Hepatocyte (in vitro differentiated cells): Measurements from ENCODE around the gene PNCK. TPM values are rescaled to one million over a fixed set of nuclear protein-coding genes. Genes with fewer than 3 reads are reported as not detected.
A peak's percentile ranks its signal among the peaks of the same experiment; 100 is the strongest.
"Not testable (repeated sequence)": the region's sequence is repeated elsewhere in the genome, so short reads cannot be mapped to it uniquely, and the experiment has no call there.

Experiments
- DNase-seq: peaks from one replicate; pipeline ENCODE4 v3.0.0-alpha.2; 2016; ENCODE audit warnings: low spot score
- H2AFZ ChIP-seq: fragments of 200-600 bp; sonication (generic); 2 replicates; pipeline ENCODE4 v1.6.0; 2016; ENCODE audit warnings: antibody characterized with exemption, mild to moderate bottlenecking
- H3K27ac ChIP-seq: fragments of 200-600 bp; sonication (generic); 2 replicates; pipeline ENCODE4 v1.5.1; 2016; ENCODE audit warnings: mild to moderate bottlenecking
- H3K27me3 ChIP-seq: fragments of 200-600 bp; sonication (generic); 2 replicates; pipeline ENCODE4 v1.6.1; 2016
- H3K36me3 ChIP-seq: fragments of 200-600 bp; sonication (generic); replicated peaks from 2 replicates; pipeline ENCODE4 v1.5.1; 2016; ENCODE audit warnings: low read depth; ENCODE audit not compliant: insufficient read depth
- H3K4me1 ChIP-seq: fragments of 200-600 bp; sonication (generic); 2 replicates; pipeline ENCODE4 v1.5.1; 2016; ENCODE audit warnings: mild to moderate bottlenecking, moderate library complexity; ENCODE audit not compliant: insufficient read depth
- H3K4me2 ChIP-seq: fragments of 200-600 bp; sonication (generic); 2 replicates; pipeline ENCODE4 v1.6.0; 2016
- H3K4me3 ChIP-seq: fragments of 200-600 bp; sonication (generic); 2 replicates; pipeline ENCODE4 v1.5.1; 2016; ENCODE audit warnings: mild to moderate bottlenecking
- H3K79me2 ChIP-seq: fragments of 200-600 bp; sonication (generic); 2 replicates; pipeline ENCODE4 v1.6.0; 2017; ENCODE audit warnings: mild to moderate bottlenecking
- H3K9me2 ChIP-seq: fragments of 200-600 bp; sonication (generic); replicated peaks from 2 replicates; pipeline ENCODE4 v1.6.0; 2017; ENCODE audit warnings: mild to moderate bottlenecking; ENCODE audit not compliant: insufficient read depth
- H3K9me3 ChIP-seq: fragments of 200-600 bp; sonication (generic); 2 replicates; pipeline ENCODE4 v1.5.1; 2016; ENCODE audit warnings: low read depth, mild to moderate bottlenecking
- H4K20me1 ChIP-seq: fragments of 200-600 bp; sonication (generic); 2 replicates; pipeline ENCODE4 v1.6.0; 2016; ENCODE audit warnings: mild to moderate bottlenecking; ENCODE audit not compliant: insufficient read depth, poor library complexity, severe bottlenecking
- EZH2 ChIP-seq: fragments of 200-600 bp; sonication (generic); IDR thresholded peaks from 2 replicates; pipeline ENCODE4 v1.6.1; 2016; ENCODE audit warnings: antibody characterized with exemption, mild to moderate bottlenecking, borderline replicate concordance
- EZH2phosphoT487 ChIP-seq: fragments of 200-600 bp; sonication (generic); IDR thresholded peaks from one replicate; pipeline ENCODE4 v1.6.1; 2018; ENCODE audit warnings: antibody characterized with exemption, mild to moderate bottlenecking, low read depth, moderate library complexity; ENCODE audit not compliant: unreplicated experiment, severe bottlenecking
- WGBS: methylation state at CpG from one replicate; pipeline ENCODE4 v1.1.6; 2016; ENCODE audit warnings: low lambda C conversion rate; ENCODE audit errors: missing lambda C conversion rate; 5-methylcytosine and 5-hydroxymethylcytosine counted together
- polyA plus RNA-seq: library from polyadenylated mRNA; unstranded; fragments of >200 nt; fragmentation: Nextera tagmentation; extraction: Ambion mirVana; gene quantifications from 2 replicates; pipeline ENCODE4 v1.2.1, GENCODE V29; 2016
- total RNA-seq: library from RNA; depleted of rRNA; stranded (reverse); fragments of >200 nt; gene quantifications from 2 replicates; pipeline ENCODE4 v1.2.3, GENCODE V29; 2014
- TF ChIP-seq, protein P1 (sequence below): fragments of 200-600 bp; sonication (generic); IDR thresholded peaks from 2 replicates; pipeline ENCODE4 v1.5.1; 2016; ENCODE audit warnings: antibody characterized with exemption, mild to moderate bottlenecking; ENCODE audit not compliant: poor library complexity

Gene PNCK
- total and polyA plus RNA-seq, 2 experiments from 2014 or later = 0.28 to 2.2 TPM

DNA sequence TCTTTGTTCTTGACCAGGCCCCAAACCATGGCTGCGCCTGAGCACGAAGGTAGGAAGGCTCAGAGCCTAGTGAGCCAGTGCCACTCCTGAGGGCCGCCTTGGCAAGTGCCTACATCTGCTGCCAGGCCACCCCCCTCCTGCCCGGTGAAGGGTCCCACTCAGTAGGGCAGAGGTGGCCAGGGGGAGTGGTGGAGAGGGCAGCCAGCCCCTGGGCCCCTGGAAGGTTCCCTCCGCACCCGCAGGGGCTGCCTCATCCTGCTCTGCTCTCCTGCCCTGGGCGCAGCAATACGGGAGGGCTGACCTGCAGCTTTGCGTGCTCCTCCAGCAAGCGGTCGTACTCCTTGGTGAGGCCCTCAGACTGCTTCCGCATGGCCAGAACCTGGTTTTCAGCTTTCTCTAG is 28.1 kb upstream of the PNCK start:
- Histone ChIP-seq H3K36me3 (no peaks in the 10 kb centered on the region), H3K27me3 (no peaks in the 10 kb centered on the region)
- 88% methylated on average over 11 of the region's 12 CpGs for WGBS

DNA sequence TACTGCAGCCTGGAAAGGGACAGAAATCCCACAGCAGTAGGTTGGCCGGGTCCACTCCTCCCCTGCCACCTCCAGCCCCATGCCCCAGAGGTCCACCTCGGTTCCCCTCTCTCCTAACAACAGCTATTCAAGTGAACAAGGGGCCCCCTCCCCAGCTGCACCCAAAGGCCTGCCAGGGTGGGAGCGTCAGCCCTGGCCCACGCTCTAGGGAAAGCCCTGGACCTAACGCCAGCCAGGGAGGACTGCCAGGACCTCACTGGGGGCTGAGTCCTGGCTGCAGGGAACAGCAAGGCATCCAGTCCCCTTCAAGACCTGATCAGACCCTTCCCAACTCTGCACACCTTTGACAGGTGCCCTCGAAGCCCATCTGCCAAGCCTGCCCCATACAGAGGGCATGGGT is 27.4 kb upstream of the PNCK start:
- H3K79me2 ChIP-seq = no peaks in the 10 kb centered on the region
- no peaks in the 10 kb centered on the region for H3K9me2 ChIP-seq
- H2AFZ ChIP-seq = no peak overlapping the region
- H3K27ac ChIP-seq = no peak overlapping the region
- DNase-seq = no peak
- TF ChIP-seq EZH2phosphoT487 = no peak
- no peak for TF ChIP-seq EZH2
- TF ChIP-seq, protein P1, sequence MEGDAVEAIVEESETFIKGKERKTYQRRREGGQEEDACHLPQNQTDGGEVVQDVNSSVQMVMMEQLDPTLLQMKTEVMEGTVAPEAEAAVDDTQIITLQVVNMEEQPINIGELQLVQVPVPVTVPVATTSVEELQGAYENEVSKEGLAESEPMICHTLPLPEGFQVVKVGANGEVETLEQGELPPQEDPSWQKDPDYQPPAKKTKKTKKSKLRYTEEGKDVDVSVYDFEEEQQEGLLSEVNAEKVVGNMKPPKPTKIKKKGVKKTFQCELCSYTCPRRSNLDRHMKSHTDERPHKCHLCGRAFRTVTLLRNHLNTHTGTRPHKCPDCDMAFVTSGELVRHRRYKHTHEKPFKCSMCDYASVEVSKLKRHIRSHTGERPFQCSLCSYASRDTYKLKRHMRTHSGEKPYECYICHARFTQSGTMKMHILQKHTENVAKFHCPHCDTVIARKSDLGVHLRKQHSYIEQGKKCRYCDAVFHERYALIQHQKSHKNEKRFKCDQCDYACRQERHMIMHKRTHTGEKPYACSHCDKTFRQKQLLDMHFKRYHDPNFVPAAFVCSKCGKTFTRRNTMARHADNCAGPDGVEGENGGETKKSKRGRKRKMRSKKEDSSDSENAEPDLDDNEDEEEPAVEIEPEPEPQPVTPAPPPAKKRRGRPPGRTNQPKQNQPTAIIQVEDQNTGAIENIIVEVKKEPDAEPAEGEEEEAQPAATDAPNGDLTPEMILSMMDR = no peak
- H3K4me3 ChIP-seq = no peak overlapping the region
- H3K4me2 ChIP-seq = no peak overlapping the region
- H3K4me1 ChIP-seq = no peaks in the 10 kb centered on the region
- no peaks in the 10 kb centered on the region for H3K9me3 ChIP-seq
- H3K27me3 ChIP-seq = no peaks in the 10 kb centered on the region
- WGBS = 89% methylated on average over 6 of the region's 6 CpGs
- no peaks in the 10 kb centered on the region for H4K20me1 ChIP-seq
- H3K36me3 ChIP-seq = no peaks in the 10 kb centered on the region

More for the DNA sequence above, 28.1 kb upstream of the PNCK start:
- TF ChIP-seq, protein P1 = no peak
- TF ChIP-seq EZH2 (no peak), EZH2phosphoT487 (no peak)
- Histone ChIP-seq H3K9me3 (no peaks in the 10 kb centered on the region), H3K4me1 (no peaks in the 10 kb centered on the region), H3K79me2 (no peaks in the 10 kb centered on the region), H3K27ac (no peak overlapping the region), H3K4me2 (no peak overlapping the region), H2AFZ (no peak overlapping the region), H3K4me3 (no peak overlapping the region), H4K20me1 (no peaks in the 10 kb centered on the region), H3K9me2 (no peaks in the 10 kb centered on the region)
- DNase-seq = no peak

DNA sequence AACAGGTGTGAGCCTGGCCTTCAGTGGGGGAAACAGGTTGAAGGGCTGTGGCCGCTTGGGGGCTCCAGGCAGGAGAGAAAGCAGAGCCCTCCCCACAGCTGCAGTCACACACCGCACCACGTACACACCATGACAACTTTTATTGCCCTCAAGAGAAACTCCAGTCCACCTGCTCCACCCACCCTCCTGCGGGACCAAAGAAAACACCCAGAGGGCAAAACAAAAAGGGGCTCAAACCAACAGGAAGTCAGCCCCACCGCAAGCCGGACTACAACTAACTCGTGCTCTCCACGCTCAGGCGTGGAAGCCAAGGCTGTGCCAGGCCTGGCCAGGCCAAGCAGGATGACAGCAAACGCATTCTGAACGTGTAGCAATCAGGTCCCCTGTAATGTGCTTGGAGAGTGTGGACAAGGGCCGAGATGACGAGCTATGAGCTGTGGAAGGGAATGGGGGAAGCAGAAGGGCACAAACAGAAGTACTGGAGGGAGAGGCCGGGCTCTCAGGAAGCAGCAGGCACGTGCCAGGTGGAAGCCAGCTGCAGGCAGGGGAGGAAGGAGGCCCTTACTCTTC is 26.8 kb upstream of the PNCK start:
- WGBS = 73% methylated on average over 15 of the region's 15 CpGs
- H3K4me3 ChIP-seq = no peak overlapping the region
- no peak overlapping the region for H3K27ac ChIP-seq
- H3K9me2 ChIP-seq = no peaks in the 10 kb centered on the region
- H3K36me3 ChIP-seq = no peaks in the 10 kb centered on the region
- H3K4me1 ChIP-seq = no peaks in the 10 kb centered on the region
- no peak overlapping the region for H2AFZ ChIP-seq
- no peaks in the 10 kb centered on the region for H3K27me3 ChIP-seq
- no peaks in the 10 kb centered on the region for H3K79me2 ChIP-seq
- H4K20me1 ChIP-seq = no peaks in the 10 kb centered on the region
- no peak overlapping the region for H3K4me2 ChIP-seq
- TF ChIP-seq EZH2phosphoT487 = no peak
- no peak for TF ChIP-seq EZH2
- TF ChIP-seq, protein P1 = no peak
- no peak for DNase-seq
- H3K9me3 ChIP-seq = no peaks in the 10 kb centered on the region

GRCh38 chrX:153699784-153700371 is 26.3 kb upstream of the PNCK start:
- not testable (repeated sequence) for H3K27me3 ChIP-seq, H4K20me1 ChIP-seq, H3K4me3 ChIP-seq, H3K9me2 ChIP-seq, H3K79me2 ChIP-seq, H3K4me2 ChIP-seq, DNase-seq, H3K4me1 ChIP-seq, H3K36me3 ChIP-seq, H3K9me3 ChIP-seq, H2AFZ ChIP-seq
- 82% methylated on average over 15 of the region's 18 CpGs for WGBS
- H3K27ac ChIP-seq = peak overlapping the region; percentile 37

DNA sequence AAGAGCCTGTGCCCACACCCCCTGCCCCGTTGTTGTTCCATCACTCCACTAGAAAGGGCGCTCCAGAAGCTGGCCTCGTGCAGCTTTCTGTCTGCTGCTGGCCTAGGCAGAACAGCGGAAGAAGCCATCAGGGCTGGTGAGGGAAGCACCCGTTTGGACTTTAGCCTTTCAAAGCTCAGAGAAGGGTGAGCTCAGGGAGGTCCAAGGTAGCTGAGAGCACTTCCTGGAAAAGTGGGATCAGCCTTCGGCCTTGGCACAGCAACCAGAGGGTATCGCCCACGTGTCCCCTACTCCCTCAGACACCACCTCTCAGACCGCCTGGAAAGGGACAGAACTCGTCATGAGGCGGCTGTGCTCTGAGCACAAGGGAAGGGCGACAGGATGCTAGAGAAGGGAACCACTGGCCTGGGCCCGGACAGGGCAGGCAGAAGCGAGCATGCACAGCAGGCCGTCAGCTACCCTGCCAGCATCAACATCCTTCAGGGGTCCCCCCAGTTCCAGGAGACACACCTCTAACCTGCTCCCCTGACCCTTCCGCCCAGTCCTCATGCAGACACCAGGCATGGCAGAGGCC is 25.7 kb upstream of the PNCK start:
- not testable (repeated sequence) for H3K9me2 ChIP-seq, DNase-seq, H3K4me3 ChIP-seq, H3K27me3 ChIP-seq, H3K9me3 ChIP-seq, H3K36me3 ChIP-seq, H3K4me1 ChIP-seq, H3K4me2 ChIP-seq, H4K20me1 ChIP-seq, H2AFZ ChIP-seq, H3K79me2 ChIP-seq
- peak overlapping the region; percentile 37 for H3K27ac ChIP-seq
- WGBS = 79% methylated on average over 16 of the region's 16 CpGs
